HG02884 (cell line): ENCODE measurements around the gene COQ9.

Experiments
- ATAC-seq: cut with Tn5 transposase; IDR thresholded peaks from one replicate; pipeline ENCODE4 v1.9.1; 2021; ENCODE audit warnings: mild to moderate bottlenecking, moderate library complexity; ENCODE audit not compliant: unreplicated experiment

The COQ9 gene

GRCh38 chr16:57471852-57472664, 24.8 kb downstream of the COQ9 start:
- no peak for ATAC-seq

- ATAC-seq = no peak
Observed at GRCh38 chr16:57472665-57473060, 25.4 kb downstream of the COQ9 start.

- no peak for ATAC-seq
Observed at GRCh38 chr16:57473176-57473840, 26.0 kb downstream of the COQ9 start.

- no peak for ATAC-seq
Observed at GRCh38 chr16:57473906-57474305, 26.6 kb downstream of the COQ9 start.

- ATAC-seq = no peak
Observed at GRCh38 chr16:57474671-57475661, 27.7 kb downstream of the COQ9 start.

GRCh38 chr16:57475711-57476339, 28.5 kb downstream of the COQ9 start:
- ATAC-seq = peak; percentile 90

GRCh38 chr16:57476546-57477410, 29.5 kb downstream of the COQ9 start:
- ATAC-seq = no peak

GRCh38 chr16:57477531-57478202, 30.4 kb downstream of the COQ9 start:
- no peak for ATAC-seq

GRCh38 chr16:57478396-57479204, 31.3 kb downstream of the COQ9 start:
- ATAC-seq = no peak

GRCh38 chr16:57479205-57479975, 32.1 kb downstream of the COQ9 start:
- ATAC-seq = no peak

- ATAC-seq = no peak
Observed at GRCh38 chr16:57479976-57480753, 32.9 kb downstream of the COQ9 start.

- no peak for ATAC-seq
Observed at GRCh38 chr16:57480754-57481230, 33.5 kb downstream of the COQ9 start.

- ATAC-seq = no peak
Observed at GRCh38 chr16:57481421-57481820, 34.1 kb downstream of the COQ9 start.

GRCh38 chr16:57482845-57483545, 35.7 kb downstream of the COQ9 start:
- no peak for ATAC-seq

GRCh38 chr16:57483725-57484514, 36.6 kb downstream of the COQ9 start:
- ATAC-seq = no peak
